GM18498 (cell line): Measurements from ENCODE around the gene TP53TG5.
A peak's percentile ranks its signal among the peaks of the same experiment; 100 is the strongest.

Experiments
- ATAC-seq: cut with Tn5 transposase; IDR thresholded peaks from one replicate; pipeline ENCODE4 v1.9.1; 2021; ENCODE audit warnings: mild to moderate bottlenecking, moderate library complexity; ENCODE audit not compliant: unreplicated experiment

TP53TG5 gene

GRCh38 chr20:45378191-45378590, at the start of gene TP53TG5:
TSS of gene TP53TG5 (minus strand) at chr20:45378325. CDS start at chr20:45378236, 89 bp downstream.
- ATAC-seq: no peak

- no peak for ATAC-seq
Measured at GRCh38 chr20:45427236-45428149, 49.4 kb upstream of the TP53TG5 start.

GRCh38 chr20:45426320-45427016, 48.3 kb upstream of the TP53TG5 start:
- no peak for ATAC-seq

- ATAC-seq: no peak
Measured at GRCh38 chr20:45425561-45425960, 47.4 kb upstream of the TP53TG5 start.

- ATAC-seq: no peak
Measured at GRCh38 chr20:45423700-45424099, 45.6 kb upstream of the TP53TG5 start.

GRCh38 chr20:45420125-45420524, 42.0 kb upstream of the TP53TG5 start:
- ATAC-seq: no peak

- ATAC-seq: peak; percentile 86
Measured at GRCh38 chr20:45419188-45420091, 41.3 kb upstream of the TP53TG5 start.

GRCh38 chr20:45416917-45417316, 38.8 kb upstream of the TP53TG5 start:
- ATAC-seq: no peak

GRCh38 chr20:45415822-45416637, 37.9 kb upstream of the TP53TG5 start, which contains the start of gene PIGT:
TSS of gene PIGT (plus strand) at chr20:45416141. CDS start at chr20:45416157, 16 bp downstream.
- ATAC-seq: peak; percentile 69

GRCh38 chr20:45413479-45413878, 35.4 kb upstream of the TP53TG5 start:
- ATAC-seq: no peak

- ATAC-seq: no peak
Measured at GRCh38 chr20:45412653-45413052, 34.5 kb upstream of the TP53TG5 start.

- no peak for ATAC-seq
Measured at GRCh38 chr20:45410887-45411286, 32.8 kb upstream of the TP53TG5 start.

GRCh38 chr20:45409521-45410272, 31.6 kb upstream of the TP53TG5 start:
- ATAC-seq: no peak

GRCh38 chr20:45408646-45409213, 30.6 kb upstream of the TP53TG5 start:
- no peak for ATAC-seq

- no peak for ATAC-seq
Measured at GRCh38 chr20:45407783-45408645, 29.9 kb upstream of the TP53TG5 start, which contains the start of gene DBNDD2. TSS of gene DBNDD2 (plus strand) at chr20:45408289. CDS start at chr20:45408468, 179 bp downstream.

GRCh38 chr20:45407067-45407745, 29.1 kb upstream of the TP53TG5 start:
- ATAC-seq: no peak
